ENCODE data around the gene DYNC1H1. TPM values are rescaled to one million over a fixed set of nuclear protein-coding genes. Genes with fewer than 3 reads are reported as not detected.

DYNC1H1 gene
- total RNA-seq, 4 donors from 2014 or later, result 440 to 541 (median 495) TPM

DNA sequence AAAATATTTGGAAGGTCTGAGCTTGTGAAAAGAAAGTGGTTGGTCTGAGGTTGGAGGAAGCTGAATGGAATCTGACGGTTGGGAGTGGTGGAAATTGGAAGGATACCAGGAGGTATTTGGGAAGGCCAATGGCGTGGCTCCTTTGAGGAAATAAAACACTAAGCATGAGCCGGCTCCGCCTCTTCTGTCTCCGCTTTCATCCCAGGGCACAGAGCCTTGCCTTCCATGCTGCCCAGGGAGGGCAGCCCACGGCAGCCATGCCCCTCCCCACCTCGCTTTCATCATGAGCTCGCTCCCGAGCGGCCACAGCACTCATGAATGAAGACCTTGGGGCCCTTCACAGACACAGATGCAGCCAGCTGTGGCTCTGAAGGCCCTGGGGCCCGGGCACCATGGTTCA is 86.3 kb downstream of the DYNC1H1 start:
- TF ChIP-seq, protein P1, sequence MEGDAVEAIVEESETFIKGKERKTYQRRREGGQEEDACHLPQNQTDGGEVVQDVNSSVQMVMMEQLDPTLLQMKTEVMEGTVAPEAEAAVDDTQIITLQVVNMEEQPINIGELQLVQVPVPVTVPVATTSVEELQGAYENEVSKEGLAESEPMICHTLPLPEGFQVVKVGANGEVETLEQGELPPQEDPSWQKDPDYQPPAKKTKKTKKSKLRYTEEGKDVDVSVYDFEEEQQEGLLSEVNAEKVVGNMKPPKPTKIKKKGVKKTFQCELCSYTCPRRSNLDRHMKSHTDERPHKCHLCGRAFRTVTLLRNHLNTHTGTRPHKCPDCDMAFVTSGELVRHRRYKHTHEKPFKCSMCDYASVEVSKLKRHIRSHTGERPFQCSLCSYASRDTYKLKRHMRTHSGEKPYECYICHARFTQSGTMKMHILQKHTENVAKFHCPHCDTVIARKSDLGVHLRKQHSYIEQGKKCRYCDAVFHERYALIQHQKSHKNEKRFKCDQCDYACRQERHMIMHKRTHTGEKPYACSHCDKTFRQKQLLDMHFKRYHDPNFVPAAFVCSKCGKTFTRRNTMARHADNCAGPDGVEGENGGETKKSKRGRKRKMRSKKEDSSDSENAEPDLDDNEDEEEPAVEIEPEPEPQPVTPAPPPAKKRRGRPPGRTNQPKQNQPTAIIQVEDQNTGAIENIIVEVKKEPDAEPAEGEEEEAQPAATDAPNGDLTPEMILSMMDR (IDR thresholded peaks at IDR 0.05), result no peak
- DNase-seq (ENCODE audit: low spot score), result no peak
- peak; percentile 66 for ATAC-seq (ENCODE audit: low FRiP score)

- TF ChIP-seq, protein P1 (IDR thresholded peaks at IDR 0.05), result no peak
- DNase-seq (ENCODE audit: low spot score), result no peak
- ATAC-seq (ENCODE audit: low FRiP score), result no peak
These were observed 88.1 kb downstream of the DYNC1H1 start for GRCh38 chr14:102052522-102052921.

- ATAC-seq (ENCODE audit: low FRiP score), result peak; percentile 57
- no peak for DNase-seq (ENCODE audit: low spot score)
- TF ChIP-seq, protein P1 (IDR thresholded peaks at IDR 0.05), result no peak
These were observed 91.0 kb downstream of the DYNC1H1 start for GRCh38 chr14:102055181-102055901.

DNA sequence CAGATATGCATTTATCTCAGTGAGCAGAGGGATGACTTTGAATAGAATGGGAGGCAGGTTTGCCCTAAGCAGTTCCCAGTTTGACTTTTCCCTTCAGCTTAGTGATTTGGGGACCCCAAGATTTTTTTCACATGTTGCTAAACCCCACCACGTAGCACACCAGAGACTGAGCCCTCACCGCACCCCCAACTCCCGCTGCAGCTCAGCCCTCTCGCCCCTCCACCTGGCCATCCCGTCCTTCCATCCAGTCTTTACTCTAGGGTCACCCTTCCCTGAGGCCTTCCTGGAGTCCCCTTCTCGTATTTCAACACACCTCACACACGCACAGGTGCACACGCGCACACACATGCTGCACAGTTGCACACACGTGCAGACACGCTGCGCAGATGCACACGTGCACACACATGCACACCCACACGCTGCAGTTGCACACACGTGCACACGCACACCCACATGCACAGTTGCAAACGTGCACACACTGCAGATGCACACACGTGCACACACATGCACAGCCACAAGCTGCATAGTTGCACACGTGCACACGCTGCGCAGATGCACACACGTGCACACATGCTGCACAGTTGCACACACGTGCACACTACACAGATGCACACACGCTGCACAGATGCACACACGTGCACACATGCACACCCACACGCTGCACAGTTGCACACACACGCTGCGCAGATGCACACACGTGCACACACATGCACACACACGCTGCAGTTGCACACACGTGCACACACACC is 92.5 kb downstream of the DYNC1H1 start:
- ATAC-seq (ENCODE audit: low FRiP score) (no peak), DNase-seq (ENCODE audit: low spot score) (no peak)
- TF ChIP-seq, protein P1 (IDR thresholded peaks at IDR 0.05), result no peak

DNA sequence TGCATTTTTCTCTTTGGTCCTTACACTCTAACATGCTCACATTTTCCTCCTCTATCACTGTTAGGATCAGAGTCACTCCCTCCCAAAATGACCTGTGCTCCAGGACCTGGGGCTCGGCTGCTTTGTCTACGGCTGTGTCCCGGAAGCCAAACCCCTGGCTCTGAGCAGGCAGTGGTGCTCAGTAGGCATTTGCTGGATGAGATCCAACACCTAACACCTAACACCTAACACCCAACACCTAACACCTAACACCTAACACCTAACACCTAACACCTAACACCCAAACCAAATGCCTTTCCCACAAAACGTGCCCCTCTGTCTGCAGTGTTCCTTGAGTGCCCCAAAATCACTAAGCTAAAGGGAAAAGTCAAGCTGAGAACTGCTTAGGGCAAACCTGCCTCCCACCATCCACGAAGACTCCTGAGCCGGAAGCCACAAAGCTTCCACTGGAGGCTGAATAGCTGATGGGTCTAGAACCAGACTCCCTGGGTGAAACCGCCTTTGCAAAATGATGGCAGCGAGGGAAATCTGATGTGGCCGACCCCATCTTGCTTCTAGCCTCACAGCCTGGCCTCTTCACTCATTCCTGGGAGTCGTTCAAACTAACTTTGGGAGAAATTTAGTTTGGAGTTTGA is 93.2 kb downstream of the DYNC1H1 start:
- DNase-seq (ENCODE audit: low spot score) (no peak), ATAC-seq (ENCODE audit: low FRiP score) (no peak)
- TF ChIP-seq, protein P1 (IDR thresholded peaks at IDR 0.05), result no peak

- TF ChIP-seq, protein P1 (IDR thresholded peaks at IDR 0.05), result no peak
- no peak for DNase-seq (ENCODE audit: low spot score)
- no peak for ATAC-seq (ENCODE audit: low FRiP score)
These were observed 93.8 kb downstream of the DYNC1H1 start for GRCh38 chr14:102058146-102058545.

All from omental fat pad (tissue), 4 donors.